Measurements from ENCODE around the gene SHKBP1. TPM values are rescaled to one million over a fixed set of nuclear protein-coding genes. Genes with fewer than 3 reads are reported as not detected.
A peak's percentile ranks its signal among the peaks of the same experiment; 100 is the strongest.

SHKBP1 gene
- total and polyA plus RNA-seq, 10 of the 15 experiments (the other 5 are each of a cell fraction or from before 2014, with no cell fraction given), result 2.3 to 123 (median 67.0) TPM

- TF ChIP-seq SIX5 (IDR thresholded peaks at IDR 0.05; ENCODE audit: low read depth, low read length, severe bottlenecking) (no peak), ZNF207 (IDR thresholded peaks at IDR 0.05; ENCODE audit: borderline replicate concordance) (0 out of 2 replicates have a peak, but pooled peaks have one; percentile 41), MTA2 (IDR thresholded peaks at IDR 0.05; ENCODE audit: low read depth) (no peak), ATF7 (IDR thresholded peaks at IDR 0.05; ENCODE audit: low read depth) (no peak), SREBF2 (IDR thresholded peaks at IDR 0.05; ENCODE audit: low read length) (no peak), DPF2 (IDR thresholded peaks at IDR 0.05) (peak; percentile 54), MXI1 (IDR thresholded peaks at IDR 0.05; ENCODE audit: low read depth, low read length) (no peak), FOS (IDR thresholded peaks at IDR 0.05; ENCODE audit: borderline replicate concordance, extremely low read depth, insufficient read length) (no peak), GATAD2B (conservative IDR thresholded peaks at IDR 0.05; ENCODE audit: low read depth) (peak; percentile 53; the same call in 1 of the 2 replicates), POLR2A (IDR thresholded peaks at IDR 0.05; ENCODE audit: low read depth, low read length) (peak; percentile 71), TARDBP (IDR thresholded peaks at IDR 0.05; ENCODE audit: borderline replicate concordance) (no peak), CTCF (IDR thresholded peaks at IDR 0.05 in 2 of 3, conservative IDR thresholded peaks at IDR 0.05 in 1 of 3; ENCODE audit: control insufficient read depth in 2 of 3, extremely low read depth in 1 of 3, insufficient read depth in 1 of 3, low read depth in 3 of 3, low read length in 3 of 3) (0 out of 6 replicates have a peak, but pooled peaks of 1 of the 3 experiments have one; percentile 0), PKNOX1 (IDR thresholded peaks at IDR 0.05) (peak; percentile 13; the same call in 1 of the 2 replicates), BCL11A (IDR thresholded peaks at IDR 0.05; ENCODE audit: low read depth, low read length) (no peak), RAD21 (IDR thresholded peaks at IDR 0.05; ENCODE audit: insufficient read depth, low read depth, low read length) (no peak), HDAC2 (IDR thresholded peaks at IDR 0.05) (no peak), IKZF1 (conservative IDR thresholded peaks at IDR 0.05) (peak; percentile 47; the same call in 1 of the 2 replicates), CREB1 (IDR thresholded peaks at IDR 0.05; ENCODE audit: low read depth) (no peak), ZNF687 (IDR thresholded peaks at IDR 0.05) (peak; percentile 38; the same call in 1 of the 2 replicates), SREBF1 (IDR thresholded peaks at IDR 0.05; ENCODE audit: low read length) (no peak), ZNF24 (IDR thresholded peaks at IDR 0.05) (no peak), HDGF (IDR thresholded peaks at IDR 0.05) (peak; percentile 97), ATF3 (IDR thresholded peaks at IDR 0.05; ENCODE audit: borderline replicate concordance, extremely low read depth, low read depth, low read length) (no peak)
Measured at GRCh38 chr19:40609561-40610395, 33.1 kb downstream of the SHKBP1 start (continued).
